ENCODE results near the gene FARP1. TPM values are rescaled to one million over a fixed set of nuclear protein-coding genes. Genes with fewer than 3 reads are reported as not detected.
A peak's percentile ranks its signal among the peaks of the same experiment; 100 is the strongest.

Gene FARP1
- total and polyA plus RNA-seq, 10 of the 15 experiments (the other 5 are each of a cell fraction or from before 2014, with no cell fraction given), result 0.17 to 6.9 (median 0.68) TPM

DNA sequence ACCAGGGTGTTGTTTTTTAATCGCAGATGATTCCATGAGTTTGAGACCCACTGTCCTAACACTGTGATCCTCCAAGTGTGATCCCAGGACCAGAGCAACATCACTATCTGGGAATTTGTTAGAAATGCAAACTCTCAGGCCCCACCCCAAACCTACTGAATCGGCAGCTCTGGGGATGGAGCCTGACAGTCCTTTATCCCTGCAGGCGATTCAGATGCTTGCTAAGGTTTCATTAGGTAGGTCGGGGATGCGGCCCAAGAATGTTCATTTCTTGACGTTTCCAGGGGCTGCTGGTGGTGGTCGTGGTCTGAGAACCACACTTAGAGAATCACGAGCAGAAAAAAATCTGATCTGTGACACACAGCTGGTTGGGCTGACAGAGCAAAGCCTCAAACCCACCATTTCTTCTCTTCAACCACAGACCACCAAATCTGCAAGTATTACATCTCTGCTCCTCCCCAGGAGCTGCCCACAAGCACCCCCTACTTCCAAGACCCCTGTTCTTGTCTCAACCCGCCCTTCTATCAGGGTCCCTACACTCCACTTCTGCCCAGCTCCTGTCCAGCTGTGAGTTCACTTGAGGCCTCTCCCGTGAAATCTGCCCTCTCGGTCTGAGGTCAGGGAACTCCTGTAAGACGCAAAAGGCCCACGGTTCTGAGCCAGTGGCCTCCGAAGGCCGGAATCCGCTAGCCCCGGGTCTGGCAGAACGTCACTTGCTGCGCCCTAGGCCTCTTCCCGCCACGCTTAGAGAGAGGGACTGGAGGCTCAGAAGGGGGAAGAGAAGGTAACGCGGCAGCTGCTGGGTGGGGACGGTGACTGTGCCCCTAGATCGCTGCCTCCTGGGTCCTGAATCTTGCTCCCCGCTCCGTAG, 1.1 kb upstream of the FARP1 start:
- intact Hi-C loops (cut with micrococcal nuclease; ENCODE audit: unreplicated experiment), result loop anchor here (10.0 kb wide), 2 partner anchors 243 to 533 kb away; no protein-coding TSS in a partner anchor
- peak overlapping the region; percentile 63 for H2AFZ ChIP-seq (ENCODE audit: control insufficient read depth, low read depth, low read length)
- no peaks in the 10 kb centered on the region for H3K9me3 ChIP-seq (replicated peaks; ENCODE audit: control insufficient read depth, insufficient read depth, low read length)
- H4K20me1 ChIP-seq (ENCODE audit: control insufficient read depth, insufficient read depth), result no peaks in the 10 kb centered on the region
- no peak overlapping the region for H3K4me3 ChIP-seq
- ChIA-PET CTCF (interaction anchor here (0.6 to 1.7 kb wide), 6 partner anchors 40 to 512 kb away, joined by 3 to 5 read pairs (median 4); no protein-coding TSS in a partner anchor), POLR2A (interaction anchor here (0.5 to 1.8 kb wide), 5 partner anchors 8 to 362 kb away, joined by 3 to 7 read pairs (median 5); no protein-coding TSS in a partner anchor), SMC1A (ENCODE audit: uncharacterized antibody, unreplicated experiment) (interaction anchor here (0.9 to 1.7 kb wide), 6 partner anchors 8 to 304 kb away, joined by 3 to 5 read pairs (median 4); no protein-coding TSS in a partner anchor), RAD21 (ENCODE audit: unreplicated experiment) (interaction anchor here (1.1 to 1.5 kb wide), 3 partner anchors 8 to 511 kb away, joined by 3 to 6 read pairs (median 4); no protein-coding TSS in a partner anchor)
- peak overlapping the region; percentile 27; the same call in 1 of the 2 replicates for H3K9ac ChIP-seq (ENCODE audit: control insufficient read depth, insufficient read depth, low read length)
- DNase-seq (ENCODE audit: low read depth, low spot score) (no peak), FAIRE-seq (no peak), ATAC-seq (peak; percentile 49)
- no peaks in the 10 kb centered on the region for H3K79me2 ChIP-seq (ENCODE audit: control insufficient read depth, insufficient read depth, low read length)
- 21% methylated on average over 27 of the region's 27 CpGs for WGBS (ENCODE audit: insufficient coverage, insufficient replicate concordance, low lambda C conversion rate, missing lambda C conversion rate)
- H3K27ac ChIP-seq (ENCODE audit: control insufficient read depth, insufficient read depth), result no peak overlapping the region
- TF ChIP-seq ZNF622 (IDR thresholded peaks at IDR 0.05) (no peak), CBFB (IDR thresholded peaks at IDR 0.05; ENCODE audit: low read depth) (no peak), SMAD5 (IDR thresholded peaks at IDR 0.05; ENCODE audit: low read depth) (no peak), NFXL1 (IDR thresholded peaks at IDR 0.05; ENCODE audit: borderline replicate concordance) (no peak)
- in situ Hi-C loops (cut with MboI), result no loop called here
- H3K36me3 ChIP-seq (ENCODE audit: control insufficient read depth in 2 of 2, insufficient read depth in 2 of 2, low read length in 1 of 2), result no peaks in the 10 kb centered on the region
- BruUV-seq (replicated peaks), result no TSS peak
- H3K4me2 ChIP-seq (ENCODE audit: control insufficient read depth, insufficient read depth), result peak overlapping the region; percentile 62
- no peaks in the 10 kb centered on the region for H3K4me1 ChIP-seq (ENCODE audit: control insufficient read depth, insufficient read depth, low read length)
- H3K27me3 ChIP-seq (replicated peaks in 1 of 2; ENCODE audit: control insufficient read depth in 2 of 2, insufficient read depth in 2 of 2, low read length in 1 of 2), result peaks cover 4 to 7% of the 10 kb centered on the region in 2 experiments; a peak in 3 of 4 replicates

DNA sequence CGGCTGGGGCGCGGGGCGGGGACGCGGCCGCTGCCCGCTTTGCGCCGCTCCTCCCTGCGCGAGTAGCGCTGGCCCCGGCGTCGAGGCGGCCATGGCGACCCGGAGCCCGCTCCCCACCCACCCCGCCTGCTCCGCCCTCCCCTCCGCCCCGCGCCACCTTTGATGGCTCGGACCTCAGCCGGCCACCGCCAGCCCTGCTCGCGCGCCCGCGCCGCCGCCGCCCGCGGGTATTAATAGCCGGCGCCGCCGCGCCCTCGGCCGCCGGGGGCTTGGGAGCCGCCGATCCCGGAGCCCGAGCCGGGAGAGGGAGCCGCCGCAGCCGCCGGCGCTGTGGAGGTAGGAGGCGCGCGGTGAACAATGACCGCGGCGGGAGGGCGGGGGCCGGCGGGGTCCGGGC, 261 bp downstream of the FARP1 start:
- no peaks in the 10 kb centered on the region for H3K9me3 ChIP-seq (replicated peaks; ENCODE audit: control insufficient read depth, insufficient read depth, low read length)
- no peak overlapping the region for H3K27ac ChIP-seq (ENCODE audit: control insufficient read depth, insufficient read depth)
- ChIA-PET SMC1A (ENCODE audit: uncharacterized antibody, unreplicated experiment) (no interaction called here), CTCF (no interaction called here), POLR2A (no interaction called here), RAD21 (ENCODE audit: unreplicated experiment) (interaction anchor here (1.5 kb wide), 1 partner anchor 73 kb away, joined by 4 read pairs; no protein-coding TSS in a partner anchor)
- no peak for DNase-seq (ENCODE audit: low read depth, low spot score)
- no peaks in the 10 kb centered on the region for H4K20me1 ChIP-seq (ENCODE audit: control insufficient read depth, insufficient read depth)
- TF ChIP-seq SUZ12 (IDR thresholded peaks at IDR 0.05; ENCODE audit: unreplicated experiment) (peak; percentile 71), CREM (IDR thresholded peaks at IDR 0.05; ENCODE audit: low read depth) (no peak)
- H3K9ac ChIP-seq (ENCODE audit: control insufficient read depth, insufficient read depth, low read length), result no peak overlapping the region
- H3K4me2 ChIP-seq (ENCODE audit: control insufficient read depth, insufficient read depth), result peak overlapping the region; percentile 62; the same call in 1 of the 2 replicates
- H3K27me3 ChIP-seq (replicated peaks in 1 of 2; ENCODE audit: control insufficient read depth in 2 of 2, insufficient read depth in 2 of 2, low read length in 1 of 2), result peaks cover 4 to 7% of the 10 kb centered on the region in 2 experiments; a peak in 3 of 4 replicates
- peak overlapping the region; percentile 32; the same call in 1 of the 2 replicates for H3K4me3 ChIP-seq
- no peaks in the 10 kb centered on the region for H3K4me1 ChIP-seq (ENCODE audit: control insufficient read depth, insufficient read depth, low read length)
- in situ Hi-C loops (cut with MboI) (no loop called here), intact Hi-C loops (cut with micrococcal nuclease; ENCODE audit: unreplicated experiment) (loop anchor here (10.0 kb wide), 2 partner anchors 242 to 532 kb away; no protein-coding TSS in a partner anchor)
- H3K79me2 ChIP-seq (ENCODE audit: control insufficient read depth, insufficient read depth, low read length), result no peaks in the 10 kb centered on the region
- H2AFZ ChIP-seq (ENCODE audit: control insufficient read depth, low read depth, low read length), result no peak overlapping the region; the same call in 1 of the 2 replicates
- no peaks in the 10 kb centered on the region for H3K36me3 ChIP-seq (ENCODE audit: control insufficient read depth in 2 of 2, insufficient read depth in 2 of 2, low read length in 1 of 2)
- no peak for FAIRE-seq
- ATAC-seq, result no peak; the same call in 2 of the 3 replicates
- no TSS peak for BruUV-seq (replicated peaks)
- 2% methylated on average over 24 of the region's 66 CpGs for WGBS (ENCODE audit: insufficient coverage, insufficient replicate concordance, low lambda C conversion rate, missing lambda C conversion rate)
